GM18502 (cell line): ENCODE results near the gene LAMA2.

Source experiments
- ATAC-seq: cut with Tn5 transposase; IDR thresholded peaks from one replicate; pipeline ENCODE4 v1.9.1; 2021; ENCODE audit warnings: mild to moderate bottlenecking; ENCODE audit not compliant: unreplicated experiment, poor library complexity

Gene LAMA2

GRCh38 chr6:129281168-129281796 is 398.3 kb downstream of the LAMA2 start:
- no peak for ATAC-seq

- no peak for ATAC-seq
Measured at GRCh38 chr6:129282019-129282418, 399.1 kb downstream of the LAMA2 start.

- no peak for ATAC-seq
Measured at GRCh38 chr6:129284225-129284624, 401.3 kb downstream of the LAMA2 start.

GRCh38 chr6:129287231-129288177 is 404.6 kb downstream of the LAMA2 start:
- ATAC-seq = no peak

GRCh38 chr6:129289442-129289841 is 406.5 kb downstream of the LAMA2 start:
- ATAC-seq = no peak

GRCh38 chr6:129292836-129293235 is 409.9 kb downstream of the LAMA2 start:
- ATAC-seq = no peak

GRCh38 chr6:129297592-129297991 is 414.7 kb downstream of the LAMA2 start:
- no peak for ATAC-seq

- no peak for ATAC-seq
Measured at GRCh38 chr6:129302671-129303070, 419.7 kb downstream of the LAMA2 start.

- ATAC-seq = no peak
Measured at GRCh38 chr6:129306826-129307225, 423.9 kb downstream of the LAMA2 start.

- no peak for ATAC-seq
Measured at GRCh38 chr6:129307845-129308244, 424.9 kb downstream of the LAMA2 start.

GRCh38 chr6:129309154-129309553 is 426.2 kb downstream of the LAMA2 start:
- no peak for ATAC-seq

- ATAC-seq = no peak
Measured at GRCh38 chr6:129312880-129313279, 429.9 kb downstream of the LAMA2 start.

GRCh38 chr6:129314575-129314974 is 431.6 kb downstream of the LAMA2 start:
- no peak for ATAC-seq

GRCh38 chr6:129317931-129318820 is 435.2 kb downstream of the LAMA2 start:
- no peak for ATAC-seq

GRCh38 chr6:129320892-129321291 is 438.0 kb downstream of the LAMA2 start:
- ATAC-seq = no peak

- no peak for ATAC-seq
Measured at GRCh38 chr6:129321303-129321702, 438.4 kb downstream of the LAMA2 start.

GRCh38 chr6:129324345-129324744 is 441.4 kb downstream of the LAMA2 start:
- no peak for ATAC-seq

GRCh38 chr6:129329678-129330077 is 446.7 kb downstream of the LAMA2 start:
- no peak for ATAC-seq

- ATAC-seq = no peak
Measured at GRCh38 chr6:129331450-129332138, 448.7 kb downstream of the LAMA2 start.

- ATAC-seq = no peak
Measured at GRCh38 chr6:129335792-129336191, 452.9 kb downstream of the LAMA2 start.
